HG02840 (cell line): ENCODE results near the gene ARTN.
A peak's percentile ranks its signal among the peaks of the same experiment; 100 is the strongest.

Source experiments
- ATAC-seq: cut with Tn5 transposase; IDR thresholded peaks from one replicate; pipeline ENCODE4 v1.9.1; 2021; ENCODE audit warnings: mild to moderate bottlenecking, moderate library complexity, moderate number of reproducible peaks; ENCODE audit not compliant: unreplicated experiment, low FRiP score

The ARTN gene

GRCh38 chr1:43969416-43969745, 35.8 kb downstream of the ARTN start:
- no peak for ATAC-seq

GRCh38 chr1:43969746-43970466, 36.3 kb downstream of the ARTN start, which contains the start of gene DPH2:
TSS of gene DPH2 (plus strand) at chr1:43970010. CDS start at chr1:43970176, 166 bp downstream.
- peak; percentile 67 for ATAC-seq

GRCh38 chr1:43970502-43970901, 36.9 kb downstream of the ARTN start:
- ATAC-seq, result no peak

GRCh38 chr1:43970911-43971310, 37.3 kb downstream of the ARTN start:
- no peak for ATAC-seq

- ATAC-seq, result no peak
These were observed 37.9 kb downstream of the ARTN start for GRCh38 chr1:43971336-43971980.

GRCh38 chr1:43973981-43974442, 40.4 kb downstream of the ARTN start:
- no peak for ATAC-seq

GRCh38 chr1:43974443-43975248, 41.0 kb downstream of the ARTN start, which contains the start of gene ATP6V0B:
TSS of gene ATP6V0B (plus strand) at chr1:43974960. CDS start at chr1:43975041, 81 bp downstream.
- peak; percentile 69 for ATAC-seq

- peak; percentile 0 for ATAC-seq
These were observed 41.8 kb downstream of the ARTN start for GRCh38 chr1:43975249-43975961.

GRCh38 chr1:43976045-43976444, 42.4 kb downstream of the ARTN start:
- ATAC-seq, result no peak

- ATAC-seq, result no peak
These were observed 43.3 kb downstream of the ARTN start for GRCh38 chr1:43976890-43977289.

GRCh38 chr1:43977376-43978263, 44.0 kb downstream of the ARTN start:
- no peak for ATAC-seq

GRCh38 chr1:43978264-43978550, 44.6 kb downstream of the ARTN start:
- no peak for ATAC-seq

GRCh38 chr1:43978551-43979260, 45.1 kb downstream of the ARTN start, which contains the start of gene B4GALT2:
TSS of gene B4GALT2 (plus strand) at chr1:43979210. CDS start at chr1:43981161, 1,951 bp downstream.
- no peak for ATAC-seq

GRCh38 chr1:43979261-43979527, 45.6 kb downstream of the ARTN start:
- no peak for ATAC-seq

- no peak for ATAC-seq
These were observed 46.1 kb downstream of the ARTN start for GRCh38 chr1:43979528-43980254.

GRCh38 chr1:43980255-43981134, 46.9 kb downstream of the ARTN start:
- no peak for ATAC-seq

GRCh38 chr1:43981135-43981491, 47.5 kb downstream of the ARTN start:
- ATAC-seq, result no peak

- ATAC-seq, result no peak
These were observed 48.0 kb downstream of the ARTN start for GRCh38 chr1:43981636-43982035.
